D341Med (cell line): ENCODE data around the gene SERPINB8.
"Not testable (repeated sequence)": the region's sequence is repeated elsewhere in the genome, so short reads cannot be mapped to it uniquely, and the experiment has no call there.

Experiments used
- DNase-seq: peaks from one replicate; pipeline ENCODE4 v3.0.0; 2012; ENCODE audit warnings: low spot score

The SERPINB8 gene

GRCh38 chr18:63969942-63970808, at the start of gene SERPINB8:
Gene SERPINB8 (plus strand): TSS chr18:63970081. CDS start chr18:63978309, 8,228 bp downstream.
- peak; percentile 98 for DNase-seq

GRCh38 chr18:63922049-63922448, 47.8 kb upstream of the SERPINB8 start:
- no peak for DNase-seq

GRCh38 chr18:63924551-63924950, 45.3 kb upstream of the SERPINB8 start:
- no peak for DNase-seq

- no peak for DNase-seq
Observed at GRCh38 chr18:63928331-63928730, 41.5 kb upstream of the SERPINB8 start.

GRCh38 chr18:63929369-63929768, 40.5 kb upstream of the SERPINB8 start:
- not testable (repeated sequence) for DNase-seq

GRCh38 chr18:63930773-63931354, 39.0 kb upstream of the SERPINB8 start:
- no peak for DNase-seq

GRCh38 chr18:63936156-63936931, 33.5 kb upstream of the SERPINB8 start:
- DNase-seq: peak; percentile 87

- no peak for DNase-seq
Observed at GRCh38 chr18:63936932-63937393, 32.9 kb upstream of the SERPINB8 start.

GRCh38 chr18:63940008-63940407, 29.9 kb upstream of the SERPINB8 start:
- no peak for DNase-seq

- DNase-seq: not testable (repeated sequence)
Observed at GRCh38 chr18:63940543-63941050, 29.3 kb upstream of the SERPINB8 start.

GRCh38 chr18:63947051-63947790, 22.7 kb upstream of the SERPINB8 start:
- no peak for DNase-seq

GRCh38 chr18:63949068-63949737, 20.7 kb upstream of the SERPINB8 start, which contains the start of gene HMSD:
Gene HMSD (plus strand): TSS chr18:63949301. CDS start chr18:63953456, 4,155 bp downstream.
- DNase-seq: peak; percentile 74

- DNase-seq: no peak
Observed at GRCh38 chr18:63951302-63951705, 18.6 kb upstream of the SERPINB8 start.

- no peak for DNase-seq
Observed at GRCh38 chr18:63953811-63954210, 16.1 kb upstream of the SERPINB8 start.

- DNase-seq: no peak
Observed at GRCh38 chr18:63956755-63957154, 13.1 kb upstream of the SERPINB8 start.

GRCh38 chr18:63960891-63961290, 9.0 kb upstream of the SERPINB8 start:
- DNase-seq: no peak

- no peak for DNase-seq
Observed at GRCh38 chr18:63961435-63961980, 8.4 kb upstream of the SERPINB8 start.

- no peak for DNase-seq
Observed at GRCh38 chr18:63962137-63962536, 7.7 kb upstream of the SERPINB8 start.

- DNase-seq: peak; percentile 69
Observed at GRCh38 chr18:63963615-63964256, 6.1 kb upstream of the SERPINB8 start.

- DNase-seq: no peak
Observed at GRCh38 chr18:63964908-63965307, 5.0 kb upstream of the SERPINB8 start.
